Neural crest cell (in vitro differentiated cells): ENCODE data around the gene RTP5. TPM values are rescaled to one million over a fixed set of nuclear protein-coding genes. Genes with fewer than 3 reads are reported as not detected.
"Not testable (repeated sequence)": the region's sequence is repeated elsewhere in the genome, so short reads cannot be mapped to it uniquely, and the experiment has no call there.

ENCODE experiments used
- DNase-seq: peaks from one replicate; pipeline ENCODE4 v3.0.0; 2021; ENCODE audit warnings: low read depth, mixed read lengths, low spot score
- H3K27ac Mint-ChIP-seq: one replicate; pipeline ENCODE4 v1.8.0; 2021; ENCODE audit warnings: mild to moderate bottlenecking, mixed read lengths; ENCODE audit not compliant: unreplicated experiment
- H3K27me3 Mint-ChIP-seq: 2 replicates; pipeline ENCODE4 v1.8.0; 2021; ENCODE audit warnings: low read depth, mild to moderate bottlenecking, mixed read lengths
- H3K36me3 Mint-ChIP-seq: 2 replicates; pipeline ENCODE4 v1.8.0; 2021; ENCODE audit warnings: low read depth, mild to moderate bottlenecking, mixed read lengths
- H3K4me1 Mint-ChIP-seq: 2 replicates; pipeline ENCODE4 v1.8.0; 2021; ENCODE audit warnings: mixed read lengths
- H3K4me3 Mint-ChIP-seq: one replicate; pipeline ENCODE4 v1.8.0; 2021; ENCODE audit warnings: mild to moderate bottlenecking, mixed read lengths
- H3K9me3 Mint-ChIP-seq: 2 replicates; pipeline ENCODE4 v1.8.0; 2021; ENCODE audit warnings: mixed read lengths
- total RNA-seq: library from RNA; stranded (reverse); gene quantifications from 2 replicates; pipeline ENCODE4 v1.2.1, GENCODE V29; 2021
- TF ChIP-seq, protein P1 (sequence below): fragments of 200-600 bp; sonication (generic); conservative IDR thresholded peaks from 2 replicates; pipeline ENCODE4 v1.5.0; 2021; ENCODE audit warnings: antibody characterized with exemption, mild to moderate bottlenecking

The RTP5 gene
- total RNA-seq, 1 donor from 2014 or later, result not detected

DNA sequence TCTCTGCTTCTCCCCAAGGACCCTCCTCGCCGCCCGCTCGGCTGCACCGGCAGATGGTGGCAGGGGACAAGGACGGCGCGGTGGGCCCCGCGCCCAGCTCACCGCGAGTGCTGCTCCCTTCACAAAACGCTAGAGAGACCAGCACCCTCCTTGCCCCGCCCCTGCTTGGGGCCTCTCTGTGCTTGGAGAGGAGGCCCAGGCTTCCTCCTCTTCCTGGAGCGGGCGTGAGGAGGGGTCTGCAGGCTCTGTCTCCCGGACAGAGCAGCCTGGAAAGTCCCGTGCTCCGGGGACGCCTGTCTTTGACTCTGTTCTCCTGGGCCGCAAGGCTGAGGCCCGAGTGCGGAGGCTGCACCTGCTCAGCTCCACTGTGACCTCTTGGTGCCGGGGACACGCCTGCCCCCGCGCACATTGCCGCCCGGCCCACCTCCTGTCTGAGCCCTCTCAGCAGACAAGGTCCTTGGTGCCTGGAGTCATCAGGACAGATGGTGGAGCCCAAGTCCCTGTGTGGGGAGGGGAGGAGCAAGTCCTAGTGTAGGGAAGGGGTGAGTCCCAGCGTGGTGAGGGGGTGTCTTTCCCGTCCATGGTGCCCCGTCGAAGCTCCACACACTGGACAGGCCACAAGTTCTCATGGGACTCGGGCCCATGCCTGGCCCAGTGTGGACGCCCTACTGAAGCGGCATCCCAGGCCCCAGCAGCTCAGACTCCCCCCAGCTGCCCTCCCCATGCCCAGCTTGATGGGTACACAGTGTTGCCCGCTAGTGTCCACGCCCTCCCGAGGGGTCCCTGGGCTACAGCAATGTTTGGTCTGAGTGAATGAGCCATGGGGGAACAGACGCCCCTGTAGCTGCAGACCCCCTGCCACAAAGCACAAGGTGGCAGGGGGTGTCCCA, 33.8 kb downstream of the RTP5 start:
- H3K36me3 Mint-ChIP-seq, result no peaks in the 10 kb centered on the region

DNA sequence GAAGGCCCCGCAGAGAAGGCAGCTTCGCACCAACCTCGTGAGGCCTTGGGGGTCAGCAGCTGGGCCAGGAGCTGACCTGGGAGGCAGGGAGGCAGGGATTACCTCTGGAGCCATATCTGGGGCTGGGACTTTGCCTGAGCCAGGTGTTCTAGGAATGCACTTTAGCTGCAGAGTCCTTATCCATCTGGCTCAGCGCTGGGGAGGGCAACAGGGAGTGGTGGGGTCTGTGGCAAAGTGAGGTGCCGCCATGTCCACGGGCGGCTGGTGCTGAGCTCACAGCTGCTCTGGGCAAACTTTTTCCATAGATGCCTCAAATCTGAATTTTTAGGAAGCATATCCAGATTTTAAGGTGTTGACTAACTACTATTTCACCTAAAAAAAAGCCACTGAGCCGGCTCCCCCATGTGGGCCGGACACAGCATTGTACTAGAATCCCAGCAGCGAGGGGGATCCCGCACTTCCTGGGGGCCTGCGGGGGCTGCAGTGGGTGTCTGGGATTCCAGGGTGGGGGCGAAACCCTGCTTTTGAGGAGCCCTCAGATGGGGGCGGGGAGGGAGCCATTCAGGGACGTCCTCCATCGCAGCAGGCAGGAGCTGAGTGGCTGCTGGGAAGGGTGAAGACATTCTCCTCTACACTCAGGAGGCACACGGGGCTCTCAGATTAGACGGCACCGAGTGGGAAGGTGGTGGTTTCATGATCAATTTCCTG, 34.6 kb downstream of the RTP5 start:
- no peaks in the 10 kb centered on the region for H3K36me3 Mint-ChIP-seq
- no peak overlapping the region for H3K27ac Mint-ChIP-seq
- no peaks in the 10 kb centered on the region for H3K9me3 Mint-ChIP-seq
- DNase-seq, result no peak
- peaks cover 11% of the 10 kb centered on the region for H3K4me1 Mint-ChIP-seq
- TF ChIP-seq, protein P1, sequence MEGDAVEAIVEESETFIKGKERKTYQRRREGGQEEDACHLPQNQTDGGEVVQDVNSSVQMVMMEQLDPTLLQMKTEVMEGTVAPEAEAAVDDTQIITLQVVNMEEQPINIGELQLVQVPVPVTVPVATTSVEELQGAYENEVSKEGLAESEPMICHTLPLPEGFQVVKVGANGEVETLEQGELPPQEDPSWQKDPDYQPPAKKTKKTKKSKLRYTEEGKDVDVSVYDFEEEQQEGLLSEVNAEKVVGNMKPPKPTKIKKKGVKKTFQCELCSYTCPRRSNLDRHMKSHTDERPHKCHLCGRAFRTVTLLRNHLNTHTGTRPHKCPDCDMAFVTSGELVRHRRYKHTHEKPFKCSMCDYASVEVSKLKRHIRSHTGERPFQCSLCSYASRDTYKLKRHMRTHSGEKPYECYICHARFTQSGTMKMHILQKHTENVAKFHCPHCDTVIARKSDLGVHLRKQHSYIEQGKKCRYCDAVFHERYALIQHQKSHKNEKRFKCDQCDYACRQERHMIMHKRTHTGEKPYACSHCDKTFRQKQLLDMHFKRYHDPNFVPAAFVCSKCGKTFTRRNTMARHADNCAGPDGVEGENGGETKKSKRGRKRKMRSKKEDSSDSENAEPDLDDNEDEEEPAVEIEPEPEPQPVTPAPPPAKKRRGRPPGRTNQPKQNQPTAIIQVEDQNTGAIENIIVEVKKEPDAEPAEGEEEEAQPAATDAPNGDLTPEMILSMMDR, result no peak
- H3K27me3 Mint-ChIP-seq, result peaks cover 8% of the 10 kb centered on the region
- no peak overlapping the region for H3K4me3 Mint-ChIP-seq

More for the DNA sequence above, 33.8 kb downstream of the RTP5 start:
- DNase-seq, result no peak
- H3K9me3 Mint-ChIP-seq, result no peaks in the 10 kb centered on the region
- TF ChIP-seq, protein P1, result no peak
- no peak overlapping the region for H3K27ac Mint-ChIP-seq
- peaks cover 11% of the 10 kb centered on the region for H3K4me1 Mint-ChIP-seq
- H3K4me3 Mint-ChIP-seq, result no peak overlapping the region
- peaks cover 8% of the 10 kb centered on the region for H3K27me3 Mint-ChIP-seq

DNA sequence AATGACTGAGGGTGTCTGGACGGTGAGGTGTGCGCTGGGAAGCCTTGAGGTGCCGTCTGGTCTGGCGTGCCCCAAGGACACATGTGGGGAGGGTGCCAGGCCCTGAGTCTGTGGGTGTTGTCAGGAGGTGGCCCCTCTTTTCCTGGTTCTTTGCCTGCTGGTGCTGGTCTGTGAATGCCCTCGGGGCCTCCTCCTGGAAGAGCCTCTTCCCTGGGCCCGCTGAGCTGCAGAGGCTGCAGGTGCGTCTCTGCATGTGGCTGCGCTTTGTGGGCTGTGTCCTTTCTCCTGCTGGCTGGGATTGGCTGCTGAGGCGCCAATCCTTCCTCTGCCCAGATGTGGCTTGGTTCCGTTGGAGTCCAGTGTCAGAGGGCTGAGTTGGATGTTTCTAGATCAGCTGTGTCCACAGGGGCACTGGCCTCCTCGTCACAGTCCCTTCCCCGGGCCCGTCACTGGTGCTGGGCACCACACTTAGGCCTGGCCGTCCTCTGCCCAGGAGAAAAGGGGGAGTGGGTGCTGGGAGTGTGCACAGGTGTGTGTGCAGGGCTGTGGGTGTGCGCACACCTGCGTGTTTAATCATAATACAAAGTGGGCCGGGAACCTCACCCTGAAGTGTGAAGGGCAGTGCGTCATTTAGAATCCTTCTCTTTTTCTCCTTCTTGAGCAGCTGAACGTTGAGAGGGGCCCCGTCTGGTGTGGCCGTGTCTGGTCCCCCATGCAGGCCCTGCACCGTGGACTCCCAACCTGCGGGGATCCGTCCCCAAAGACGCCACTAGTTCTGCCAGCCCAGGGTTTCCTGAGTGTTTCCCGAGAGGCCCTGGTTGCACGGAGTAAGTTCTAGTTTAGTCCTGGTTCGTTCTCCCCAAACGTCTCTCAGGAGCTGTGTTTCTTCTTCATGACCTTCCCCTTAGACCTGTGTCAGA, 35.5 kb downstream of the RTP5 start:
- Mint-ChIP-seq H3K4me3 (no peak overlapping the region), H3K36me3 (no peaks in the 10 kb centered on the region)

DNA sequence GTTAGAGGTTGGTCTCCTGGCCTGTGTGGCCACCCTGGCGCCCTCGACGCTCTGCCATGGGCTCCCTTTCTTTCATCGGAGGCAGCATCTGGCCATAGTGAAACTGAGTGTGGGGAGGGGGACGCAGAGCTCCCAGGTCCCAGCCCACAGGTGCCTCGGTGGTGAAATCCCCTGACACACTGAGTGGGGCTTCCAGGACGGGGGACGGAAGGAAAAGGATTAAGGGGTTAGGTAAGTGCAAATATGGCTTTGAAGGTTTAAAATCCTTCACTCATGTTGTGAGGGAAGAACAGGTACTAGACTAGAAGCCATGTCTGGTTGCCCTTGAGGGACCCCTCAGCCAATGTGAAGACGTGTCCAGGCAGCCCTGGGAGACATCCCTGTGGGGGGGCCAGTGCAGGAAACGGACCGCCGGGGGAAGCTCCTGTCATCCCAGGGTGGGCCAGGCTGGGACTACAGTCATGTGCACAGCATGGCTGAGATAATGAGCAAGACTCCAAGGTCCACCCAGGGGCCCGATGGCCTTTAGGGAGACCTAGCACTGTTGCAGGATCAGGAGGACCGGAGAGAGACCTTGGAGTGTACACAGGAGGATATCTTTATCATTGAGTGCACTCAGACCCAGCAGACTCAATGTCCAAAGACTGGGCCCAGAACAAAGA, 36.3 kb downstream of the RTP5 start:
- H3K4me1 Mint-ChIP-seq, result peaks cover 8% of the 10 kb centered on the region
- H3K36me3 Mint-ChIP-seq, result peaks cover 2% of the 10 kb centered on the region
- TF ChIP-seq, protein P1, result no peak
- no peak for DNase-seq
- peak overlapping the region; percentile 71 for H3K27ac Mint-ChIP-seq
- peaks cover 8% of the 10 kb centered on the region for H3K27me3 Mint-ChIP-seq
- H3K9me3 Mint-ChIP-seq, result no peaks in the 10 kb centered on the region
- H3K4me3 Mint-ChIP-seq, result no peak overlapping the region

More for the DNA sequence above, 35.5 kb downstream of the RTP5 start:
- Mint-ChIP-seq H3K27me3 (peaks cover 8% of the 10 kb centered on the region), H3K9me3 (no peaks in the 10 kb centered on the region), H3K4me1 (peaks cover 8% of the 10 kb centered on the region), H3K27ac (peak overlapping the region; percentile 71)
- DNase-seq, result no peak
- TF ChIP-seq, protein P1, result no peak

DNA sequence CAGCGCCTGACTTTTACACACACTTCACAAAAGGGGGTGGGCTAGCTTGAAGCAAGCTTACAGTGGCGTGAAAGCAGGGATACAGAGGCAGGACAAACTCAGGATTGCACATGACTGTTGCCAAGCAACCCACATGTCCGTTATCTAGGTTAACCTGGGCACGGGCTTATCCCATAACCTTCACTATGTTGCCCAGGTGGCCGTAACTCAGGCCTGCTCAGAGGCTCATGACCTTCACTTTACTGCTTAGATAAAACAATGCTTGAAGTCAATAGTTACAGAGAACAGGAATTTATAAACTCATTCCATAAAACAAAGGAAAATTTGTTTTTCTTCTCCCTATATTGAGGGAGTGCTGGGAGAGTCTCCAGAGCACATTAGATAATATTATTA, 36.8 kb downstream of the RTP5 start:
- DNase-seq, H3K4me3 Mint-ChIP-seq, H3K9me3 Mint-ChIP-seq, H3K36me3 Mint-ChIP-seq, H3K27me3 Mint-ChIP-seq, H3K4me1 Mint-ChIP-seq: not testable (repeated sequence)
- peak overlapping the region; percentile 59 for H3K27ac Mint-ChIP-seq
